Common myeloid progenitor, CD34-positive (primary cell): ENCODE data around the gene SGF29.
"Not testable (repeated sequence)": the region's sequence is repeated elsewhere in the genome, so short reads cannot be mapped to it uniquely, and the experiment has no call there.

Source experiments
- CTCF ChIA-PET: fragments of 350-600 bp; sonication (Branson Sonifier 250); formaldehyde crosslinking; loops from one replicate; lab custom pipeline; 2021; ENCODE audit warnings: antibody characterized with exemption; lab: Charles Lee
- POLR2A ChIA-PET: fragments of 350-600 bp; sonication (Branson Sonifier 250); formaldehyde crosslinking; loops from one replicate; lab custom pipeline; 2021; ENCODE audit warnings: antibody characterized with exemption; lab: Charles Lee
- DNase-seq, 3 donors: peaks; one replicate each; pipeline versions ENCODE4 v3.0.0 to v3.0.0-alpha.2; 2013
- H3K27ac ChIP-seq, 2 experiments: 1 replicate in 1 of 2; 2 replicates in 1 of 2; pipeline ENCODE4 v1.7.0; 2013; ENCODE audit warnings: inconsistent platforms in 2 of 2, low read length in 2 of 2, mild to moderate bottlenecking in 2 of 2, low read depth in 1 of 2, moderate library complexity in 1 of 2; ENCODE audit not compliant: severe bottlenecking in 2 of 2, insufficient read depth in 1 of 2, poor library complexity in 1 of 2
- H3K27me3 ChIP-seq, 5 experiments: replicated peaks in 2 of 5; 1 replicate in 3 of 5; 2 replicates in 2 of 5; pipeline versions ENCODE4 v1.6.1 to v1.7.0; 2013; ENCODE audit warnings: low read length in 4 of 5, mild to moderate bottlenecking in 2 of 5, moderate library complexity in 2 of 5, inconsistent platforms in 1 of 5; ENCODE audit not compliant: insufficient read depth in 5 of 5, control insufficient read depth in 4 of 5
- H3K36me3 ChIP-seq, 4 experiments: 1 replicate in 2 of 4; 2 replicates in 2 of 4; pipeline versions ENCODE4 v1.6.1 to v1.7.0; 2013; ENCODE audit warnings: low read length in 3 of 4, control low read depth in 1 of 4, mild to moderate bottlenecking in 1 of 4; ENCODE audit not compliant: control insufficient read depth in 4 of 4, insufficient read depth in 4 of 4
- H3K4me1 ChIP-seq, 4 experiments: 1 replicate in 3 of 4; 2 replicates in 1 of 4; pipeline versions ENCODE4 v1.6.1 to v1.7.1; 2013; ENCODE audit warnings: low read length in 3 of 4, mild to moderate bottlenecking in 3 of 4, control low read depth in 1 of 4, inconsistent platforms in 1 of 4, moderate library complexity in 1 of 4; ENCODE audit not compliant: control insufficient read depth in 4 of 4, insufficient read depth in 4 of 4; ENCODE audit errors: control extremely low read depth in 1 of 4
- H3K4me3 ChIP-seq, 7 experiments: 1 replicate in 4 of 7; 2 replicates in 3 of 7; pipeline versions ENCODE4 v1.5.1 to v1.7.0; 2013; ENCODE audit warnings: mild to moderate bottlenecking in 7 of 7, low read length in 6 of 7, moderate library complexity in 6 of 7, inconsistent platforms in 2 of 7, low read depth in 2 of 7, control low read depth in 1 of 7; ENCODE audit not compliant: insufficient read depth in 4 of 7, control insufficient read depth in 1 of 7; ENCODE audit errors: extremely low read depth in 1 of 7
- H3K9me3 ChIP-seq, 5 experiments: 1 replicate in 4 of 5; 2 replicates in 1 of 5; pipeline versions ENCODE4 v1.6.1 to v1.7.1; 2013; ENCODE audit warnings: low read length in 4 of 5, mild to moderate bottlenecking in 2 of 5, inconsistent platforms in 1 of 5, low read depth in 1 of 5, moderate library complexity in 1 of 5; ENCODE audit not compliant: control insufficient read depth in 4 of 5, insufficient read depth in 2 of 5; ENCODE audit errors: control extremely low read depth in 1 of 5
- WGBS: methylation state at CpG from one replicate; pipeline ENCODE4 v1.1.5; 2013; ENCODE audit not compliant: insufficient coverage; 5-methylcytosine and 5-hydroxymethylcytosine counted together

The SGF29 gene

DNA sequence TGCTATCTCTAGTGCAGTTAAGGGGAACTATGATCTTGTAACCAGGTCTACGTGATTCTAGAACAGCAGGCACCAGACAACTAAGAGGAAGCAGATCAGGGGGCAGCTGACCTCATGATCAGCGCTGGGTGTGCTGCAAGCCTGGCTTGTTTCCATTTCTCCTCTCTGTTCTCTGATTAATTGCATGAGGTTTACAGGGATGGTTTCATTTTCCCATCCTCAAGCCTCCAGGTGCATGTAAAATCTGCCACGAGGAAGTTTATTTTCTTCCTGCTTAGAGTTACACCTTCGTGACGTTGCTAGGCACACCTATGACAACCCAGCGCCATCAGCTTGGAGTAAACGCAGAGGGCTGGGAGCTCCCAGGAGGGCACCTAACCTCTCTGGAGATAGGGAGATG lies 10.6 kb upstream of the SGF29 start:
- ChIA-PET CTCF (interaction anchor here (0.8 to 1.0 kb wide), 5 partner anchors 10 to 58 kb away, joined by 3 to 4 read pairs (median 3); partner anchors contain the start of gene SGF29), POLR2A (no interaction called here)
- peak; percentile 44 to 86 (median 81) for DNase-seq
- no peaks in the 10 kb centered on the region for H3K9me3 ChIP-seq
- H3K27me3 ChIP-seq = no peaks in the 10 kb centered on the region
- H3K4me1 ChIP-seq = peaks cover 0 to 9% (median 9%) of the 10 kb centered on the region in 4 experiments
- H3K36me3 ChIP-seq = no peaks in the 10 kb centered on the region
- no peak overlapping the region for H3K27ac ChIP-seq
- peak overlapping the region in 3 of 7 experiments; percentile 32 to 43 (median 43) for H3K4me3 ChIP-seq
- WGBS = 44% methylated on average over 6 of the region's 7 CpGs

DNA sequence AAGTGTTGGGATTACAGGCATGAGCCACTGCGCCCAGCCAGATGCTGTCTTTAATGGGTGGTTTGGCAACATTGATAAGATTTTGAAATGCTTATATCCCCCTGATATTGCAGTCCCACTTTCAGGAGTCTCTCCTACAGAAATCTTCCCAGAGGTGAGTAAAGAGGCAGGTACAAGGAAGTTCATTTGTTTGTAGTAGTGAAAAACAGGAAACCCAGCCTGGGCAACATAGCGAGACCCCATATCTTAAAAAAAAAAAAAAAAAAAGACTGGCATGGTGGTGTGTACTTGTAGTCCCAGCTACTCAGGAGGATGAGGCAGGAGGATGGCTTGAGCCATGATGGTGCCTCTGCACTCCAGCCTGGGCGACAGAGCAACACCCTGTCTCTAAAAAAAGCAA lies 8.7 kb upstream of the SGF29 start:
- CTCF ChIA-PET = no interaction called here
- Histone ChIP-seq H3K27me3 (no peaks in the 10 kb centered on the region), H3K4me3 (no peak overlapping the region), H3K36me3 (no peaks in the 10 kb centered on the region), H3K9me3 (no peaks in the 10 kb centered on the region), H3K4me1 (peaks cover 0 to 13% (median 10%) of the 10 kb centered on the region in 4 experiments), H3K27ac (no peak overlapping the region)
- no peak for DNase-seq
- 100% methylated on average over 1 of the region's 3 CpGs for WGBS
- POLR2A ChIA-PET = no interaction called here

DNA sequence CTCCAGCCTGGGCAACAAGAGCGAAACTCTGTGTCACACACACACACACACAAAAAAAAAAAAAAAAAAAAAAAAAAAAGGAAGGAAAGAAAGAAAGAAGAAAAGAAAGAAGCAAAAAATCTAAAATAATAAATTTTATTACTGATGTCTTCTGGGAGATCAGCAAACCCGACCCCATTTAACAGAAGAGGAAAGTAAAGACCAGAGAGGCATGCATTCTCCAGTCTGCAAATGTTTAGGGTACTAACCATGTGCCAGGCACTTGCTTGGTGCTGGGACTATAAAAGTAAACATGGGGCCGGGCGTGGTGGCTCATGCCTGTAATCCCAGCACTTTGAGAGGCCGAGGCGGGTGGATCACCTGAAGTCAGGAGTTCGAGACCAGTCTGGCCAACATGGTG lies 7.8 kb upstream of the SGF29 start:
- DNase-seq, H3K27me3 ChIP-seq, H3K36me3 ChIP-seq, H3K9me3 ChIP-seq, CTCF ChIA-PET, H3K4me3 ChIP-seq, H3K27ac ChIP-seq, POLR2A ChIA-PET: not testable (repeated sequence)
- WGBS = 93% methylated on average over 5 of the region's 7 CpGs
- peaks cover 0 to 13% (median 10%) of the 10 kb centered on the region in 4 experiments for H3K4me1 ChIP-seq

DNA sequence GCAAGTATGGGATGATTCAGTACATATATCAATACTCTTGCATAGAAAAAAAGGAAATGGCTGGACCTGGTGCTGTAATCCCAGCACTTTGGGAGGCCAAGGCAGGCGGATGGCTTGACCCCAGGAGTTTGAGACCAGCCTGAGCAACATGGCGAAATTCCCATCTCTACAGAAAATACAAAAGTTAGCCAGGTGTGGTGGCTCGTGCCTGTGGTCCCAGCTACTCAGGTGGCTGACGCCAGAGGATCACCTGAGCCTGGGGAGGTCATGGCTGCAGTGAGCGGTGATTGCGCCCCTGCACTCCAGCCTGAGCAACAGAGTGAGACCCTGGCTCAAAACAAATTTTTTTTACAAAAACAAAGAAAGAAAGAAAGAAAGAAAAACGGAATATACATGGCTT lies 7.1 kb upstream of the SGF29 start:
- no peak for DNase-seq
- Histone ChIP-seq H3K27ac (no peak overlapping the region), H3K4me1 (peaks cover 0 to 13% (median 10%) of the 10 kb centered on the region in 4 experiments), H3K27me3 (no peaks in the 10 kb centered on the region), H3K36me3 (no peaks in the 10 kb centered on the region), H3K9me3 (no peaks in the 10 kb centered on the region), H3K4me3 (no peak overlapping the region)
- 100% methylated on average over 5 of the region's 7 CpGs for WGBS
- ChIA-PET CTCF (no interaction called here), POLR2A (no interaction called here)

DNA sequence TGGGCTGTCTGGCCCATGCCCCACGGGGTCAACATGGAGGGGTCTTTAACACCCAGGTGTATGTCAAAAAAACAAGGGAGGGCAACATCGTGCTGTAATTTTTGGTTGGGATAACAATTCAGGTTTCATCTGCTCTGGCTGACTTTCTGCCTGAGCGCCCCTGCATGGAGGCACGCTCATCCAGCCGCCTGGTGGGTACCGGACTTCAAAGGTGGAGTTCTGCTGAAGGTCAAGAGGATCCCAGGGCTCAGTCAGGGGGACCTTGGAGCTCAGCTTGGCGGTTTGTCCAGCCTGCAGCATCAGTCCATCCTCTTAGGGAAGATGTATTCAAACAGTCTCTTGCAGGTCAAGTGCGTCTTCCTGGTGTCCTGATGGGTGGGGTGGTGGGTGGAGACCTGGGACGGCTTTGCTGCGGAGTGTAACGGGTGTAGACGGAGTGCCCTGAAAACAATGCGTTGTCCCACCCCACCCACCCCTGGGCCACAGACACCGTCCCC lies 5.4 kb upstream of the SGF29 start:
- no peak for DNase-seq
- Histone ChIP-seq H3K4me1 (peaks cover 0 to 8% (median 5%) of the 10 kb centered on the region in 4 experiments), H3K4me3 (no peak overlapping the region), H3K9me3 (no peaks in the 10 kb centered on the region), H3K36me3 (no peaks in the 10 kb centered on the region), H3K27ac (no peak overlapping the region), H3K27me3 (no peaks in the 10 kb centered on the region)
- POLR2A ChIA-PET = no interaction called here
- WGBS = 94% methylated on average over 11 of the region's 14 CpGs
- CTCF ChIA-PET = no interaction called here

DNA sequence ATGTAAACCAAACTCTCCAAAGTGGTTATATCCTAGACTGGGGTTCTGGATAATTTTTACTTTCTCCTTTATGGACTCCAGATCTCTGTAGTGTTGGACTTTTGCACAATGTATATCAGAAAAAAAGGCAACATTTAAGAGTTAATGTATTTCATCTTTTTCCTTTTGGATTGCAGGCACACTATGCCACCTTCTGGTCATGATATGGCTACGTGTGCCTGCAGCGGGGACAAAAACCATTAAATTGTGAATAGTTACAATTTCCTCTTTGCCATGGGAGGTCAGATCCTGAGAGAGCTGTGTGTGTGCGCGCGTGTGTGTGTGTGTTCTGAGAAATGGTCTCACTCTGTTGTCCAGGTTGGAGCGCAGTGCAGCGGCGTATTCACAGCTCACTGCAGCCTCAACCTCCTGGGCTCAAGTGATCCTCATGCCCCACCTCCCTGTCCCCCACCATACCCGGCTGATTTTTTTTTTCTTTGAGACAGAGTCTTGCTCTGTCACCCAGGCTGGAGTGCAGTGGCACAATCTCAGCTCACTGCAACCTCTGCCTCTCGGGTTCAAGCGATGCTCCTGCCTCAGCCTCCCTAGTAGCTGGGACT lies 4.3 kb upstream of the SGF29 start:
- Histone ChIP-seq H3K9me3 (no peaks in the 10 kb centered on the region), H3K4me1 (peaks cover 0 to 11% (median 9%) of the 10 kb centered on the region in 4 experiments), H3K4me3 (peak overlapping the region in 3 of 7 experiments; percentile 11 to 62 (median 13)), H3K27me3 (no peaks in the 10 kb centered on the region), H3K36me3 (no peaks in the 10 kb centered on the region), H3K27ac (no peak overlapping the region)
- WGBS = 10% methylated on average over 3 of the region's 11 CpGs
- CTCF ChIA-PET = interaction anchor here (0.8 to 1.9 kb wide), 5 partner anchors 33 to 77 kb away, joined by 3 to 6 read pairs (median 4); partner anchors contain the start of genes APOBR and NPIPB7
- DNase-seq = peak; percentile 59 to 75 (median 73)
- POLR2A ChIA-PET = no interaction called here
